ENCODE results near the gene GNB1L.

DNA sequence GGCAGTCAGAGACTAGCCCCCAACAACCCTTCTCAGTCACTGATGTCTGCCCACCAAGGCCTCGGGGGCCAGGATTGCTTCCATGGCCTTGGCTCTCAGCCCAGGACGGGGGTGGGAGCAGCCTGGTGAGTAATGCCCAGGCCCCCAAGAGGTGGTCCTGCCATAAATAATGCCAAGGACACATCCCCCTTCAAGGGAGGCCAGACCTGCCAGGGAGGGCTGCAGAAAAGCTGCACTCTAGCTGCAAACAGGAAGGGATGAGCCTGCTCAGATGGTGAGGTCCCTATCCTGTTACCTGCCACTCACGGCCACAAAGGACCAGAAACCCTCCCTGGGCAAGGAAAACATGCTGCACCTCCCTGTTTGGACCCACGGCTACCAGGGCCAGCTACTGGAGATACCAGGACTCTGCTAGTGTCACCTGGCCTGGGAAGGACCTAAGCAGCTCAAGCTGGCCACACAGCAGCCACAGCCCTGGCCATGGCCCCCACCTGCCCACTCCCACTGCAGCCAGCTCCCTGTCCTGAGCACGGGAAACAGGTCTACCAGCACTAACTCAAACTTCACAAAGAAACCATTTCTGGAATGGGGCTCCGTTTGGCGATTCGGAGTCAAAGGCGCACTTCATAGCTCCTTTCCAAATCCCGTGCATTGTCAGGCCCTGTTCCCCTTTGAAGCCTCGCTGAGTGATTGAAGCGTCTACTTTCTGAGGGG, 12.1 kb downstream of the GNB1L start:
- TF ChIP-seq, protein P1, sequence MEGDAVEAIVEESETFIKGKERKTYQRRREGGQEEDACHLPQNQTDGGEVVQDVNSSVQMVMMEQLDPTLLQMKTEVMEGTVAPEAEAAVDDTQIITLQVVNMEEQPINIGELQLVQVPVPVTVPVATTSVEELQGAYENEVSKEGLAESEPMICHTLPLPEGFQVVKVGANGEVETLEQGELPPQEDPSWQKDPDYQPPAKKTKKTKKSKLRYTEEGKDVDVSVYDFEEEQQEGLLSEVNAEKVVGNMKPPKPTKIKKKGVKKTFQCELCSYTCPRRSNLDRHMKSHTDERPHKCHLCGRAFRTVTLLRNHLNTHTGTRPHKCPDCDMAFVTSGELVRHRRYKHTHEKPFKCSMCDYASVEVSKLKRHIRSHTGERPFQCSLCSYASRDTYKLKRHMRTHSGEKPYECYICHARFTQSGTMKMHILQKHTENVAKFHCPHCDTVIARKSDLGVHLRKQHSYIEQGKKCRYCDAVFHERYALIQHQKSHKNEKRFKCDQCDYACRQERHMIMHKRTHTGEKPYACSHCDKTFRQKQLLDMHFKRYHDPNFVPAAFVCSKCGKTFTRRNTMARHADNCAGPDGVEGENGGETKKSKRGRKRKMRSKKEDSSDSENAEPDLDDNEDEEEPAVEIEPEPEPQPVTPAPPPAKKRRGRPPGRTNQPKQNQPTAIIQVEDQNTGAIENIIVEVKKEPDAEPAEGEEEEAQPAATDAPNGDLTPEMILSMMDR (IDR thresholded peaks at IDR 0.05): no peak
- no peak for TF ChIP-seq POLR2AphosphoS5 (IDR thresholded peaks at IDR 0.05; ENCODE audit: low read depth, low read length)
- TF ChIP-seq REST (IDR thresholded peaks at IDR 0.05; ENCODE audit: insufficient read depth in 1 of 2, low read depth in 2 of 2, low read length in 1 of 2): no peak
- TF ChIP-seq TCF7L2 (IDR thresholded peaks at IDR 0.05; ENCODE audit: low read depth, low read length): no peak
- TF ChIP-seq SIN3A (IDR thresholded peaks at IDR 0.05; ENCODE audit: borderline replicate concordance, insufficient read depth, low read depth, low read length): no peak

All from Panc1 (cell line).